ENCODE data around the gene PPM1M. TPM values are rescaled to one million over a fixed set of nuclear protein-coding genes. Genes with fewer than 3 reads are reported as not detected.

Gene PPM1M
- total RNA-seq, 1 experiment from 2014 or later: 6.7 TPM

GRCh38 chr3:52248165-52248541 is 2.6 kb downstream of the PPM1M start:
- no TSS peak for BruUV-seq (replicated peaks)
- POLR2A ChIA-PET: no interaction called here
- no peaks in the 10 kb centered on the region for H3K4me1 Mint-ChIP-seq (ENCODE audit: low read depth, unreplicated experiment)

DNA sequence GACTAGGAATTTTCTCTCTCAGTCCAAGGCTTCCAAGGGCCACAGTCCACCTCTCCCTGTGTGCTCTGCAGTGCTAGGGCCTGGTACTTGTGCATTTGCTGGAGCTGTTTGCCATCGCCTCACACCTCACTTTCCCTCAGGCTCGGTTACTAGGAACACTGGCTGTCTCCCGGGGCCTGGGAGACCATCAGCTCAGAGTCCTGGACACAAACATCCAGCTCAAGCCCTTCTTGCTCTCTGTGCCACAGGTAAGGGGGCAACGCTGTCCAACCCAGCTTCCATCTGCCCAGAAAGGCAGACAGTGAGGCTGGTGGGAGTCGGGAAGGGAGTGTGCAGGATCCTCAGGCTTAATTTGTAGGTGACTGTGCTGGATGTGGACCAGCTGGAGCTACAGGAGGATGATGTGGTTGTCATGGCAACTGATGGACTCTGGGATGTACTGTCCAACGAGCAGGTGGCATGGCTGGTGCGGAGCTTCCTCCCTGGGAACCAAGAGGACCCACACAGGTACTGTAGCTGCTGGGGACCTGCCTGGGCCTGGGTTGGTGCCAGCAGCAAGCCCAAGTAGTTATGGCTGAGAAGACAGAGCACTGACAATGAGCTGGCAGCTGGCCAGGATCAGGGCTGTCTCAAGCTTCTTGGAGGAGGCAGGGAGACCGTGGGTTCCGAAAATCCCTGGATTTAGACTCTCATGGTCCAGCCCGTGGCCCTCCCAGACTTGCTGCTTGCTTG is 3.4 kb downstream of the PPM1M start:
- Histone ChIP-seq H3K4me3 (ENCODE audit: low read depth, low read length) (no peak overlapping the region), H3K4me1 (peaks cover 9% of the 10 kb centered on the region), H3K36me3 (ENCODE audit: control insufficient read depth, insufficient read depth, low read length) (peaks cover 3% of the 10 kb centered on the region), H3K27me3 (replicated peaks; ENCODE audit: control insufficient read depth, insufficient read depth, low read length) (no peaks in the 10 kb centered on the region), H3K9me3 (no peaks in the 10 kb centered on the region)
- Mint-ChIP-seq H3K4me1 (ENCODE audit: low read depth, unreplicated experiment) (no peaks in the 10 kb centered on the region), H3K27me3 (ENCODE audit: insufficient read depth, unreplicated experiment) (no peaks in the 10 kb centered on the region), H3K27ac (ENCODE audit: unreplicated experiment) (no peak overlapping the region), H3K36me3 (ENCODE audit: insufficient read depth, unreplicated experiment) (peaks cover 87% of the 10 kb centered on the region), H3K4me3 (ENCODE audit: unreplicated experiment) (no peak overlapping the region), H3K9me3 (ENCODE audit: unreplicated experiment) (no peaks in the 10 kb centered on the region)
- DNase-seq: no peak
- no TSS peak for BruUV-seq (replicated peaks)
- ChIA-PET CTCF (interaction anchor here (1.1 to 1.6 kb wide), 2 partner anchors 10 to 41 kb away, joined by 4 read pairs; partner anchors contain the start of gene TWF2), POLR2A (interaction anchor here (1.2 kb wide), 1 partner anchor 30 kb away, joined by 3 read pairs; the partner anchor contains the start of gene WDR82)
- intact Hi-C loops (cut with micrococcal nuclease; ENCODE audit: unreplicated experiment): no loop called here
- TF ChIP-seq CTCF (IDR thresholded peaks at IDR 0.05; ENCODE audit: insufficient read depth in 1 of 2, low read depth in 1 of 2, low read length in 1 of 2, severe bottlenecking in 1 of 2, unreplicated experiment in 1 of 2): no peak

More at GRCh38 chr3:52248165-52248541, 2.6 kb downstream of the PPM1M start:
- Histone ChIP-seq H3K36me3 (ENCODE audit: control insufficient read depth, insufficient read depth, low read length) (no peaks in the 10 kb centered on the region; the same call in 1 of the 2 replicates), H3K9me3 (no peaks in the 10 kb centered on the region), H3K4me1 (peaks cover 10% of the 10 kb centered on the region), H3K4me3 (ENCODE audit: low read depth, low read length) (no peak overlapping the region), H3K27me3 (replicated peaks; ENCODE audit: control insufficient read depth, insufficient read depth, low read length) (no peaks in the 10 kb centered on the region)
- H3K36me3 Mint-ChIP-seq (ENCODE audit: insufficient read depth, unreplicated experiment): peaks cover 79% of the 10 kb centered on the region
- no peaks in the 10 kb centered on the region for H3K9me3 Mint-ChIP-seq (ENCODE audit: unreplicated experiment)
- peak overlapping the region; percentile 62 for H3K27ac Mint-ChIP-seq (ENCODE audit: unreplicated experiment)
- intact Hi-C loops (cut with micrococcal nuclease; ENCODE audit: unreplicated experiment): no loop called here
- H3K4me3 Mint-ChIP-seq (ENCODE audit: unreplicated experiment): no peak overlapping the region
- TF ChIP-seq CTCF (IDR thresholded peaks at IDR 0.05; ENCODE audit: insufficient read depth in 1 of 2, low read depth in 1 of 2, low read length in 1 of 2, severe bottlenecking in 1 of 2, unreplicated experiment in 1 of 2): no peak
- CTCF ChIA-PET: interaction anchor here (1.6 kb wide), 1 partner anchor 9 kb away, joined by 4 read pairs; the partner anchor contains the start of gene TWF2
- no peaks in the 10 kb centered on the region for H3K27me3 Mint-ChIP-seq (ENCODE audit: insufficient read depth, unreplicated experiment)
- DNase-seq: no peak

DNA sequence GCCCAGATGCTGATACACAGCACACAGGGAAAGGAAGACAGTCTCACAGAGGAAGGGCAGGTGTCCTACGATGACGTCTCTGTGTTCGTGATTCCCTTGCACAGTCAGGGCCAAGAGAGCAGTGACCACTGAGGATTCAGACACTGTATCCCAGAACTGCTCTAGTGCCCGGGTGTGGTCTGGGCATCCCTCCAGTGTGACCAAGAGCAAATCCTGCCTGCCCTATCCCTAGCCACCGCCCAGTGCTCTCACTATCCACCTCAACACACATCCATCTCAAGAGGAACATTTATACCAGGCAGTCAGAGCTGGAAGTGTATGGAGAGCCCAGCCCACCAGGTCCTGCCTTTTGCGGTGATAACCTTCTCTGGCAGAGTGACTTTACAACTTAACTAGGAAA is 4.1 kb downstream of the PPM1M start:
- no peaks in the 10 kb centered on the region for H3K9me3 ChIP-seq
- H3K4me1 ChIP-seq: peaks cover 5% of the 10 kb centered on the region
- no peaks in the 10 kb centered on the region for H3K27me3 Mint-ChIP-seq (ENCODE audit: insufficient read depth, unreplicated experiment)
- ChIA-PET CTCF (interaction anchor here (1.1 kb wide), 1 partner anchor 40 kb away, joined by 4 read pairs; no protein-coding TSS in a partner anchor), POLR2A (interaction anchor here (1.2 kb wide), 1 partner anchor 29 kb away, joined by 3 read pairs; the partner anchor contains the start of gene WDR82)
- peaks cover 94% of the 10 kb centered on the region for H3K36me3 Mint-ChIP-seq (ENCODE audit: insufficient read depth, unreplicated experiment)
- no peak for TF ChIP-seq CTCF (IDR thresholded peaks at IDR 0.05; ENCODE audit: insufficient read depth in 1 of 2, low read depth in 1 of 2, low read length in 1 of 2, severe bottlenecking in 1 of 2, unreplicated experiment in 1 of 2)
- no peaks in the 10 kb centered on the region for H3K27me3 ChIP-seq (replicated peaks; ENCODE audit: control insufficient read depth, insufficient read depth, low read length)
- no peaks in the 10 kb centered on the region for H3K4me1 Mint-ChIP-seq (ENCODE audit: low read depth, unreplicated experiment)
- no peak for DNase-seq
- no peak overlapping the region for H3K27ac Mint-ChIP-seq (ENCODE audit: unreplicated experiment)
- no TSS peak for BruUV-seq (replicated peaks)
- no peak overlapping the region for H3K4me3 Mint-ChIP-seq (ENCODE audit: unreplicated experiment)
- no peak overlapping the region for H3K4me3 ChIP-seq (ENCODE audit: low read depth, low read length)
- H3K9me3 Mint-ChIP-seq (ENCODE audit: unreplicated experiment): no peaks in the 10 kb centered on the region
- intact Hi-C loops (cut with micrococcal nuclease; ENCODE audit: unreplicated experiment): no loop called here
- peaks cover 3% of the 10 kb centered on the region for H3K36me3 ChIP-seq (ENCODE audit: control insufficient read depth, insufficient read depth, low read length)
